Forelimb muscle (tissue), 1 donor: ENCODE data around the gene UBASH3A. TPM values are rescaled to one million over a fixed set of nuclear protein-coding genes. Genes with fewer than 3 reads are reported as not detected.
"Not testable (repeated sequence)": the region's sequence is repeated elsewhere in the genome, so short reads cannot be mapped to it uniquely, and the experiment has no call there.

Source experiments
- DNase-seq: peaks from one replicate; pipeline ENCODE4 v3.0.0-alpha.2; 2013; ENCODE audit warnings: low read depth
- polyA plus RNA-seq: library from polyadenylated mRNA; unstranded; fragments of 120-200 nt; gene quantifications from one replicate; pipeline ENCODE4 v1.2.1, GENCODE V29; 2013; ENCODE audit not compliant: insufficient read length

Gene UBASH3A
- polyA plus RNA-seq, 1 donor, result 0.11 TPM

GRCh38 chr21:42390193-42390592 is 13.5 kb upstream of the UBASH3A start:
- no peak for DNase-seq

- DNase-seq, result no peak
Observed at GRCh38 chr21:42390696-42391095, 13.0 kb upstream of the UBASH3A start.

- DNase-seq, result no peak
Observed at GRCh38 chr21:42391297-42391696, 12.4 kb upstream of the UBASH3A start.

- no peak for DNase-seq
Observed at GRCh38 chr21:42392731-42393442, 10.8 kb upstream of the UBASH3A start.

- no peak for DNase-seq
Observed at GRCh38 chr21:42393443-42393950, 10.2 kb upstream of the UBASH3A start.

GRCh38 chr21:42395302-42395701 is 8.4 kb upstream of the UBASH3A start:
- no peak for DNase-seq

- DNase-seq, result no peak
Observed at GRCh38 chr21:42395905-42396651, 7.6 kb upstream of the UBASH3A start, which contains the start of gene TMPRSS3. Gene TMPRSS3, minus strand, starts transcription at chr21:42396052. Its CDS starts 635 bp downstream, at chr21:42395417.

- no peak for DNase-seq
Observed at GRCh38 chr21:42396799-42397745, 6.6 kb upstream of the UBASH3A start.

- no peak for DNase-seq
Observed at GRCh38 chr21:42397746-42398394, 5.8 kb upstream of the UBASH3A start.

- no peak for DNase-seq
Observed at GRCh38 chr21:42398436-42399028, 5.2 kb upstream of the UBASH3A start.

- DNase-seq, result no peak
Observed at GRCh38 chr21:42400525-42400924, 3.2 kb upstream of the UBASH3A start.

- DNase-seq, result no peak
Observed at GRCh38 chr21:42401154-42401553, 2.5 kb upstream of the UBASH3A start.

- no peak for DNase-seq
Observed at GRCh38 chr21:42401820-42402251, 1.9 kb upstream of the UBASH3A start.

- no peak for DNase-seq
Observed at GRCh38 chr21:42404539-42404938, 837 bp downstream of the UBASH3A start.

- DNase-seq, result no peak
Observed at GRCh38 chr21:42405064-42406013, 1.6 kb downstream of the UBASH3A start.

GRCh38 chr21:42406201-42406621 is 2.5 kb downstream of the UBASH3A start:
- no peak for DNase-seq

- no peak for DNase-seq
Observed at GRCh38 chr21:42406866-42407265, 3.2 kb downstream of the UBASH3A start.

GRCh38 chr21:42407476-42407875 is 3.8 kb downstream of the UBASH3A start:
- DNase-seq, result no peak

GRCh38 chr21:42408718-42409117 is 5.0 kb downstream of the UBASH3A start:
- not testable (repeated sequence) for DNase-seq

- DNase-seq, result no peak
Observed at GRCh38 chr21:42409366-42409765, 5.7 kb downstream of the UBASH3A start.
